Panc1 (cell line): Measurements from ENCODE around the gene LRP1B. TPM values are rescaled to one million over a fixed set of nuclear protein-coding genes. Genes with fewer than 3 reads are reported as not detected.

Experiments
- ATAC-seq: fragments of 200-7000 bp; cut with Tn5 transposase; 2 replicates; pipeline ENCODE4 v1.9.1; 2020; ENCODE audit warnings: mild to moderate bottlenecking, moderate library complexity
- BruUV-seq: library from RNA; stranded (reverse); fragments of 400-500 nt; replicated peaks from 2 replicates; lab custom pipeline; 2021; lab: Mats Ljungman, UMichigan
- CTCF ChIA-PET: fragments of 300-600 bp; sonication (Branson Sonifier 250); formaldehyde crosslinking; loops from one replicate; lab custom pipeline; 2022; ENCODE audit warnings: antibody characterized with exemption; lab: Charles Lee
- POLR2A ChIA-PET: fragments of 300-600 bp; sonication (Branson Sonifier 250); formaldehyde crosslinking; loops from one replicate; lab custom pipeline; 2022; ENCODE audit warnings: antibody characterized with exemption; lab: Charles Lee
- DNase-seq: peaks from one replicate; pipeline ENCODE4 v3.0.0-alpha.2; 2010; ENCODE audit warnings: low read depth, low spot score
- H3K27ac ChIP-seq: 2 replicates; pipeline ENCODE4 v1.5.1; 2011; ENCODE audit warnings: mild to moderate bottlenecking, low read length, inconsistent platforms
- H3K27me3 ChIP-seq: fragments of 200-500 bp; sonication (Bioruptor generic); 2 replicates; pipeline ENCODE4 v1.6.0; 2014; ENCODE audit warnings: low read length, inconsistent platforms; ENCODE audit not compliant: control insufficient read depth, insufficient read depth
- H3K36me3 ChIP-seq: fragments of 200-500 bp; sonication (Bioruptor generic); 2 replicates; pipeline ENCODE4 v1.5.1; 2014; ENCODE audit warnings: inconsistent platforms, mild to moderate bottlenecking, low read length, moderate library complexity; ENCODE audit not compliant: control insufficient read depth, insufficient read depth
- H3K4me1 ChIP-seq: 2 replicates; pipeline ENCODE4 v1.5.1; 2011; ENCODE audit warnings: inconsistent platforms, mild to moderate bottlenecking, low read length, moderate library complexity; ENCODE audit not compliant: control insufficient read depth, insufficient read depth
- H3K4me3 ChIP-seq, 2 experiments: 2 replicates each; pipeline ENCODE4 v1.5.1; 2011 to 2012; ENCODE audit warnings: low read depth in 2 of 2, low read length in 2 of 2, mild to moderate bottlenecking in 2 of 2, inconsistent platforms in 1 of 2, moderate library complexity in 1 of 2
- H3K9me3 ChIP-seq: fragments of 200-500 bp; sonication (Bioruptor generic); 2 replicates; pipeline ENCODE4 v1.5.1; 2014; ENCODE audit warnings: low read depth, mild to moderate bottlenecking, inconsistent platforms, low read length, moderate library complexity; ENCODE audit not compliant: control insufficient read depth, insufficient read depth
- POLR2AphosphoS5 ChIP-seq: IDR thresholded peaks from 2 replicates; pipeline ENCODE4 v1.6.1; 2012; ENCODE audit warnings: mild to moderate bottlenecking, low read depth, low read length, moderate library complexity
- SIN3A ChIP-seq: IDR thresholded peaks from 2 replicates; pipeline ENCODE4 v1.6.1; 2012; ENCODE audit warnings: low read depth, mild to moderate bottlenecking, low read length, moderate library complexity, borderline replicate concordance; ENCODE audit not compliant: insufficient read depth
- TCF7L2 ChIP-seq: IDR thresholded peaks from 2 replicates; pipeline ENCODE4 v1.6.1; 2011; ENCODE audit warnings: mild to moderate bottlenecking, low read depth, low read length, inconsistent platforms
- in situ Hi-C: cut with HindIII; loops from 2 replicates; pipeline ENCODE4 v1.10.0; 2016; ENCODE audit warnings: low sequenced_read_pairs, low pct_unique_long_range_greater_than_20kb
- intact Hi-C: fragments of 100-400 bp; cut with micrococcal nuclease; formaldehyde crosslinking; loops from one replicate; pipeline ENCODE4 v1.10.0; 2022; ENCODE audit not compliant: unreplicated experiment
- total RNA-seq: library from RNA; stranded (reverse); gene quantifications from one replicate; pipeline ENCODE4 v1.2.1, GENCODE V29; 2021; ENCODE audit not compliant: unreplicated experiment
- TF ChIP-seq, protein P1 (sequence below), 2 experiments: IDR thresholded peaks; 2 replicates each; pipeline ENCODE4 v1.6.1; 2011 to 2012; ENCODE audit warnings: low read depth in 2 of 2, control low read depth in 1 of 2, low read length in 1 of 2, mild to moderate bottlenecking in 1 of 2, moderate library complexity in 1 of 2; ENCODE audit not compliant: insufficient read depth in 1 of 2
- TF ChIP-seq, protein P2 (sequence below): fragments of 450-650 bp; IDR thresholded peaks from 2 replicates; pipeline ENCODE4 v1.5.1; 2017; ENCODE audit warnings: mild to moderate bottlenecking

The LRP1B gene
- total RNA-seq, 1 experiment from 2014 or later = 0.54 TPM

DNA sequence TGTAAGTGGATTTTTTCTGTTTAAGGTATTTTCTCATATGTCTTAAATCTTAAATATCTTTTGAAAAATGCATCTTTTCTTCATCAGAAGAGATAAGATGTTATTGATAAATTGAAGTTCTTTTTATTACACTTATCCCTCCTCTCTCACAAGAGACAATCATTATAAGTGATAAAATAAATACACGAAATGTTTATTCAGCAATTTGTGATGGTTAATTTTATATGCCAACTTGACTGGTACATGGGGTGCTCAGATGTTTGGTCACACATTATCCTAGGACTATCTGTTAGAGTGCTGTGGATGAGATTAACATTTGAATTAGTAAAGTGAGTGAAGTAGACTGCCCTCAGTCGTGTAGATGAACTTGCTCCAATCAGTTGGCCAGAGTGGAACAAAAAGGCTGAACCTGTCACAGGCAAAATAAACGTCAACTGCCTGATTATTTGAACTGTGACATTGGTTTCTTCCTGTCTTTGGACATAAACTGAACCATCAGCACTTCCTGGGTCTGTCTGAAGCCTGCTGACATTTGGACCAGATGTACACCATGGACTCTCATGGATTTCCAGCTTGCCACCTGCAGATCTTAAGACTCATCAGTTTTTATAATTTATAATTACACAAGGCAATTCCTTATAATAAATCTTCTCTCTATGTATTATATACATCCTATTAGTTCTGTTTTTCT, 1126.7 kb downstream of the LRP1B start:
- no peaks in the 10 kb centered on the region for H3K27me3 ChIP-seq
- H3K36me3 ChIP-seq = no peaks in the 10 kb centered on the region
- ChIA-PET CTCF (no interaction called here), POLR2A (no interaction called here)
- H3K27ac ChIP-seq = no peak overlapping the region
- no peaks in the 10 kb centered on the region for H3K9me3 ChIP-seq
- no peaks in the 10 kb centered on the region for H3K4me1 ChIP-seq
- DNase-seq (no peak), ATAC-seq (no peak)
- intact Hi-C loops (no loop called here), in situ Hi-C loops (no loop called here)
- no TSS peak for BruUV-seq
- TF ChIP-seq TCF7L2 (no peak), POLR2AphosphoS5 (no peak), SIN3A (no peak)
- TF ChIP-seq, protein P1, sequence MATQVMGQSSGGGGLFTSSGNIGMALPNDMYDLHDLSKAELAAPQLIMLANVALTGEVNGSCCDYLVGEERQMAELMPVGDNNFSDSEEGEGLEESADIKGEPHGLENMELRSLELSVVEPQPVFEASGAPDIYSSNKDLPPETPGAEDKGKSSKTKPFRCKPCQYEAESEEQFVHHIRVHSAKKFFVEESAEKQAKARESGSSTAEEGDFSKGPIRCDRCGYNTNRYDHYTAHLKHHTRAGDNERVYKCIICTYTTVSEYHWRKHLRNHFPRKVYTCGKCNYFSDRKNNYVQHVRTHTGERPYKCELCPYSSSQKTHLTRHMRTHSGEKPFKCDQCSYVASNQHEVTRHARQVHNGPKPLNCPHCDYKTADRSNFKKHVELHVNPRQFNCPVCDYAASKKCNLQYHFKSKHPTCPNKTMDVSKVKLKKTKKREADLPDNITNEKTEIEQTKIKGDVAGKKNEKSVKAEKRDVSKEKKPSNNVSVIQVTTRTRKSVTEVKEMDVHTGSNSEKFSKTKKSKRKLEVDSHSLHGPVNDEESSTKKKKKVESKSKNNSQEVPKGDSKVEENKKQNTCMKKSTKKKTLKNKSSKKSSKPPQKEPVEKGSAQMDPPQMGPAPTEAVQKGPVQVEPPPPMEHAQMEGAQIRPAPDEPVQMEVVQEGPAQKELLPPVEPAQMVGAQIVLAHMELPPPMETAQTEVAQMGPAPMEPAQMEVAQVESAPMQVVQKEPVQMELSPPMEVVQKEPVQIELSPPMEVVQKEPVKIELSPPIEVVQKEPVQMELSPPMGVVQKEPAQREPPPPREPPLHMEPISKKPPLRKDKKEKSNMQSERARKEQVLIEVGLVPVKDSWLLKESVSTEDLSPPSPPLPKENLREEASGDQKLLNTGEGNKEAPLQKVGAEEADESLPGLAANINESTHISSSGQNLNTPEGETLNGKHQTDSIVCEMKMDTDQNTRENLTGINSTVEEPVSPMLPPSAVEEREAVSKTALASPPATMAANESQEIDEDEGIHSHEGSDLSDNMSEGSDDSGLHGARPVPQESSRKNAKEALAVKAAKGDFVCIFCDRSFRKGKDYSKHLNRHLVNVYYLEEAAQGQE (IDR thresholded peaks at IDR 0.05; ENCODE audit: insufficient read depth in 1 of 2, low read depth in 2 of 2, low read length in 1 of 2) = no peak
- TF ChIP-seq, protein P2, sequence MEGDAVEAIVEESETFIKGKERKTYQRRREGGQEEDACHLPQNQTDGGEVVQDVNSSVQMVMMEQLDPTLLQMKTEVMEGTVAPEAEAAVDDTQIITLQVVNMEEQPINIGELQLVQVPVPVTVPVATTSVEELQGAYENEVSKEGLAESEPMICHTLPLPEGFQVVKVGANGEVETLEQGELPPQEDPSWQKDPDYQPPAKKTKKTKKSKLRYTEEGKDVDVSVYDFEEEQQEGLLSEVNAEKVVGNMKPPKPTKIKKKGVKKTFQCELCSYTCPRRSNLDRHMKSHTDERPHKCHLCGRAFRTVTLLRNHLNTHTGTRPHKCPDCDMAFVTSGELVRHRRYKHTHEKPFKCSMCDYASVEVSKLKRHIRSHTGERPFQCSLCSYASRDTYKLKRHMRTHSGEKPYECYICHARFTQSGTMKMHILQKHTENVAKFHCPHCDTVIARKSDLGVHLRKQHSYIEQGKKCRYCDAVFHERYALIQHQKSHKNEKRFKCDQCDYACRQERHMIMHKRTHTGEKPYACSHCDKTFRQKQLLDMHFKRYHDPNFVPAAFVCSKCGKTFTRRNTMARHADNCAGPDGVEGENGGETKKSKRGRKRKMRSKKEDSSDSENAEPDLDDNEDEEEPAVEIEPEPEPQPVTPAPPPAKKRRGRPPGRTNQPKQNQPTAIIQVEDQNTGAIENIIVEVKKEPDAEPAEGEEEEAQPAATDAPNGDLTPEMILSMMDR = no peak
- no peak overlapping the region for H3K4me3 ChIP-seq

DNA sequence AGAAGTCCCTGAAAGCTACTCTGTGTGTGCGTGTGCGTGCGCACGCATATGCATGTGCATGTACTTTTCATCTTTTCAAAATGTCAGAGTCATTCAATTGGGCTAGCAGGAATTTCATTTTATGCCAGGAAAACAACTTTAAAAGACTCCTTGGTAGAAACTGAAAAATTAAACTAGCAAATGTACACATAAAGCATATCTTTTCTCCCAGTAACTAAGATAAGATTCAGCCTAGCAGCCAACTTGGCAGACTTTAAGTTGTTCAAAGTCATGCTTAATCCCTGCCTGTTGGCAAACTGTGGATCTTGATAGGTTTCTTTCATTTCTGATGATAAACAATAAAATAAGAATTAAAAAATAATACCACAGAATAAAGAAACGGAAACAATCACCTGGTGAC, 1129.1 kb downstream of the LRP1B start:
- Histone ChIP-seq H3K4me3 (no peak overlapping the region), H3K4me1 (no peaks in the 10 kb centered on the region), H3K9me3 (no peaks in the 10 kb centered on the region), H3K27me3 (no peaks in the 10 kb centered on the region), H3K27ac (no peak overlapping the region), H3K36me3 (no peaks in the 10 kb centered on the region)
- ATAC-seq = no peak
- no peak for DNase-seq
- TF ChIP-seq, protein P2 = no peak
- TF ChIP-seq TCF7L2 = no peak
- ChIA-PET CTCF (no interaction called here), POLR2A (no interaction called here)
- no TSS peak for BruUV-seq
- in situ Hi-C loops = no loop called here
- intact Hi-C loops = no loop called here
